NCI-H526 (cell line): ENCODE results near the gene SPATS2L.
"Not testable (repeated sequence)": the region's sequence is repeated elsewhere in the genome, so short reads cannot be mapped to it uniquely, and the experiment has no call there.

Source experiments
- DNase-seq, 2 experiments: peaks; one replicate each; lab custom pipeline; 2025; lab: John Stamatoyannopoulos, UW

SPATS2L gene

GRCh38 chr2:200320344-200320743, 13.9 kb downstream of the SPATS2L start:
- peak; percentile 35 to 58 for DNase-seq

- peak in 1 of 2 experiments; percentile 28 for DNase-seq
Measured at GRCh38 chr2:200320991-200321390, 14.5 kb downstream of the SPATS2L start.

DNA sequence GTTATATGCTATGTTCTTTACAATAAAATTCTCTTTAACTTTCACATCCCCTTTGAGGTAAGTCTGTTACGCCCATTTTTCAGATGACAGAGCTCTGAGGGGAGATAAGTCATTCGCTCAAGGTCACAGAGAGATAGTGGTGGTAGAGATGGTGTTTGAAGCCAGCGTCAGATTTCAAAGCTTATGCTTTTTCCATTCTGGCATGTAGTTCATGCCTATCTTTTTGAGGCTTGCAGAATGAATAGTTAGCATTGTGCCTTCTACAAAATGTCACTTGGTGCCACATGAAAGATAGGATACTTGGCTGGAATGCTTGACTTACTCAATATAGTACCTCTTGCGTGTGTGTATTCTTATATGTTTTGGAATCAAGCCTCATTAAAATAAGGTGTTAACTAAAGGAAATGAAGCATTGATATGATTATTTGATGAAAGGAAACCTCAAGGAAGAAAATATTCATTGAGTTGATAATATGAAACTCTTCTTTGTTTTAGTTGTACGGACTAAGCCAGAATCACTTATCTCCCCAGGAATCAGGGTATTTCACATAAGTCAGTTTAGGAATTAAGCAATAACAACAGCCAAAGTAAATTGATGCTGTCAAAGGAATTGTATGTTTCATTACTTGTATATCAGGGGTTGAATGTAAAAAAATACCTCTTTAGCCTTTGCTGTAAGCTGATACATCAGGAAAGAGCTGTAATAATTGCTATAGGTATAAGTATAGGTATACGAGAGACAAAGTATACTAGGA, 15.5 kb downstream of the SPATS2L start:
- no peak for DNase-seq

- DNase-seq, result peak in 1 of 2 experiments; percentile 27
Measured at GRCh38 chr2:200322607-200323006, 16.1 kb downstream of the SPATS2L start.

GRCh38 chr2:200324362-200324761, 17.9 kb downstream of the SPATS2L start:
- DNase-seq, result no peak

- DNase-seq, result no peak
Measured at GRCh38 chr2:200329384-200329783, 22.9 kb downstream of the SPATS2L start.

DNA sequence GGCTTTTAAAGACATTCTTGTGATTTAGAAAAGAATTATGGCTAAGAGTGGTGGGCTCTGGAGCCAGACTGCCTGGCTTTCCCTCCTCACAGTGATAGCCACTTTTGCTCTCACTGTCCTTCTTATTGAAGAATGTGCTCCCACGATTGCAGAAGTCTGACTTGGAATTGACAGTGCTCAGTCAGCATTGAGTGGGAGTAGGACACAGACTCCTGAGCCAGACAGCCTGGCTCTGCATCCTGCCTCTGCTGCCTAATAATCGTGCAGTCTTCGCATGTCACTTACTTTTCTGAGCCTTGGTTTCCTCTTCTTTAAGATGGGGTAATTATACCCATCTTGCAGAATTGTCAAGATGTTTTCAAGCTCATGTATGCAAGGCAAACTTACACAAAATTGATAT, 23.3 kb downstream of the SPATS2L start:
- no peak for DNase-seq

- no peak for DNase-seq
Measured at GRCh38 chr2:200330351-200331060, 24.0 kb downstream of the SPATS2L start.

DNA sequence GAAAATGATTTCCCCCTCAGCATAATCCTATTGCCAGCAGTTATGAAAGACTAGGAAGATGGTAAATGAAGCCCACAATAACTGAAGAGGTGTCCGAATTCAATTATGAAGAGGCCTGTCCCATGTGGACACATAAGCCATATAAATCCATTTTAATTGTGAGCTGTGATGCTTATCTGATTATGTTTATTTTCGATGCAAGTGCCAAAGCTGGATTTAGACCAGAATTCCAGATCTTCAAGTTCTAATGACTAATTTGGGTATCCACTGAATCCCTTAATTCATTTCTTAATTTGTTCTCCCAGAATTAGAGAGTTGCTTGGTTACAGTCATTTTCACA, 24.5 kb downstream of the SPATS2L start:
- DNase-seq, result no peak

GRCh38 chr2:200335657-200336056, 29.2 kb downstream of the SPATS2L start:
- DNase-seq, result no peak

DNA sequence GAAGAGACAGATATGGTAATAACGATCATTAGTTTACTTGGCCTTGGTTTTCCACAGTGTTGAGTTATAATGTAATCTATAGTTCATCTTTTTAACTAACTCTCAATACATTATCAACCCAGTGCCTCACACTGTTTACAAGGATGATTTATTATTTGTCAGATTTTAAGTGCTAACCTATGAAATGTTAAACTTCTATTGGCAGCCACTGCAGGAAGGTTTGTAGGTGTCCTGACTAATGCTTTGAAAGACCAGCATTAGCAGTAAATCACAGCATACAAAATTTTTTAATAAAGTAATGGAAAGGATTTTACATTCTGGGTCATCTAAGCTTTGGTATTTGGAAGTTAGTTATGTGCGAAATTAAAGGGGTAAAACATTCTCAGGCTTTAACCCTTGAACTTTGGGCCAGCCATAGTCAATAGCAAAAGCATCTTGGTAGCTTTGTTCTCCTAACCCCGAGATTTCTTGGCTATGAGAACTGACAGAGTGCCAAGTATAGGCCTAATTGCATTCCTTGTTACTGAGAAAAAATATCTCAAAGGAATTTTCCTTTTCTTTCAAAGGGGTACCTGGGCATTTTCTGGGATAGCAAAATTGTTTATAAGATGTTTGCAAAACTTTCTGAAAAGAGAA, 30.6 kb downstream of the SPATS2L start:
- DNase-seq, result no peak

DNA sequence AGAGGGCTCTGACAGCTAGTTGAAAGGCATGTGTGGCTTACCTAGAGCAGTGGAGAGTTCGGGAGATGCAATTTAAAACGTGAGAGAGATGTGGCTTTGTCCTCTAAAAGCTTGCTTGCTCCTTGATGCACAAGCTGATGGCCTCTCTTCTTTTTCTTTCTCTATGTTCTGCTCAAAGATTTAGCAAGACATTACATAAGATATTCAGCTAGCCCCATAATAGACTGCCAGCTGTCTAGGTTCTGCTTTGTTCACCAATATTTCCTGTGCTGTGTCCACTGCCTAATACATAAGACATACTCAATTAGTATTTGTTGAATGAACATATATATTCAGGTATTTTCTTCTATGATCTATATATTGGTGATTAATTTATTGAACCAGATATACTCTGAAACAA, 31.1 kb downstream of the SPATS2L start:
- DNase-seq, result no peak

GRCh38 chr2:200338692-200339091, 32.2 kb downstream of the SPATS2L start:
- DNase-seq, result no peak

DNA sequence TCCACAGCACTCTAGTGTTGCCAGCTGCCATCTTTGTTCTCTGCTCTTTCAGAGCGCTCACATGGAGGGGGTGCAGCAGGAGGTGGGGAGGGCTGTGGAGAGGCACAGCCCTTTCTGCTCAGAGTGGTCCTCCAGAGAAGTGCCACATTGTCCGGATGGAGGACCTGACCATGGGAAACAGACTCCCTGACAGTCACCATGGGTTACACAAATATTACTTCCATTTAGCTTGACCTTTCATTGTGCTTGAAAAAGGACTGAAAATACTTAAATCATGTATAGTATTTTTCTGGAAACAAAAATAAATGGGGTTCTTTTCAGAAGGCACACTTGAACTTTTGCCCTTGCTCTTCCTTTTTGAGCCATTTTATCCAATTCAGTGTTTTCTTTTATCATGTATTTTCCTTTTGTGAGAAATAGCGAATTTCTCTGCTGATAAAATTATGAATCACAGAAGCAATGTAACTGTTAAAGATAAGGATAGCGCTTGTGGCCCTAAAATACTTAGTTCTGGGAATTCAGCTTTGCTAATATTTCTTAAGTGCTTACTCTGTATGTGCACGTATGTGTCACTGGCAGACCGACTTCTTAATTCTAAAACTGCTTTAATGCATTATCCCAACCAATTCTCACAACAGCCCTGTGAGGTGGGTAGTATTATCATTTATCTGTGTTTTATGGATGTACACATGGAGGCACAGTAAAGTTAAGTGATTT, 34.2 kb downstream of the SPATS2L start:
- no peak for DNase-seq

- no peak for DNase-seq
Measured at GRCh38 chr2:200341376-200341775, 34.9 kb downstream of the SPATS2L start.

DNA sequence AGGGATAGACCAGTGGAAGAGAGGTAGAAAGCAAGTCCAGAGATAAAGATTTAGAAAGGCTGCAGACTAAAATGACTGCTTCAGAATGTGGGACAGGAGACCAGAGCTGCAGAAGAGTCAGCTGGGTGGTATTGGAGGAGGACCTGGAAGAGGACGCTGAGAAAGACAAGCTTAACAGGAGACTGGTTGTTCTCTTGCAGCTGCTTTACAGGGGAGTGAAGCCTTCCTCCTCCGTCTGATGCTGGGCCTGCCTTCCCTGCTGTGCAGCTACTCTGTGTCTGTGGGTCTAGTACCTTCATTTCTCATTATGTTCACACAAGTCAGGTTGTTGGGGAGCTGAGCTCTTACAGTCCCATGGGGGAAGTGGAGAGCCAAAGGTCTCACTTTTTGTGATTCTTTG, 35.7 kb downstream of the SPATS2L start:
- no peak for DNase-seq

- DNase-seq, result no peak
Measured at GRCh38 chr2:200342654-200343053, 36.2 kb downstream of the SPATS2L start.

GRCh38 chr2:200344202-200344601, 37.7 kb downstream of the SPATS2L start:
- not testable (repeated sequence) for DNase-seq

DNA sequence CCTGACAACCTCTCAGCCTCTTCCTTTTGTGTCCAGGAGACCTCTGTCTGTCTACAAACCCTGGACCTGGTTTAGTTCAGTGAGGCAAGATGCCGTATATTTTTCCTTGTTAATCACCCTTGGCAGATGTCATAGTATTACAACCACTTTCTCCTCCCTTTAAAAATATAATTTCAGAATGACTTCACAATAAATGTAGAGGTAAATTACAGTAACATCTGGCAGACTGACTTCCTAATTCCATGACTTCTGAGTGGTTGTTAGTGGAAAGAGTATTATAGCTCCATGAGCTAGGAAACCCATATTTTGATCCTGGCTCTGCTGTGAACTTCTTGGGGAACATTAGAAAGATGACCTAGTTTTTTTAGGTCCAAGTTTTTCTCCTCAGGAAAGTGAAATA, 39.5 kb downstream of the SPATS2L start:
- no peak for DNase-seq

GRCh38 chr2:200347301-200347700, 40.8 kb downstream of the SPATS2L start:
- DNase-seq, result no peak

DNA sequence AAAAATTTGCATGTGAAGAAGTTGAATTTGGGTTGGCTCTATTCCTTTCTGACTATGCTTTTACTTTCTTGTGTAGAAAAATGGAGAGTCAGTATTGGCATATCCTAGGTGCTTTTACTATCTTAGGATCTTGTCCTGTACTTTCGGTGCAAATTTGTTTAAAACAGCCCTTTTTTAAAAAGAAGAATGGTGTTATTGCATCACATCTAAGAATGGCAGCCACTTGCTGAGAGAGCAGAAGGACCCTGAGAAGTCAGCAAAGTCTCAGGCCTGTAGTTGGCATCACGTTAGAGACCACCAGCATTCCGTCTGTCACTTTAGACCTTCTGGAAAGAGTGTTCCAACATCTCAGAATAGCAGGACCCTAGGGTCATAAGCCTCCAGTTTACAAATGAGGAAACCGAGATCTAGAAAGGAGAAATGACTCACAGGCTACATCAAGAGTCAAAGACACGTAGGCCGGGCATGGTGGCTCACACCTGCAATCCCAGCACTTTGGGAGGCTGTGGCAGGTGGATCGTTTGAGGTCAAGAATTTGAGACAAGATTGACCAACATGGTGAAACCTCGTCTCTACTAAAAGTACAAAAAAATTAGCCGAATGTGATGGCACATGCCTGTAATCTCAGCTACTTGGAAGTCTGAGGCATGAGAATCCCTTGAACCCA, 42.5 kb downstream of the SPATS2L start:
- no peak for DNase-seq

DNA sequence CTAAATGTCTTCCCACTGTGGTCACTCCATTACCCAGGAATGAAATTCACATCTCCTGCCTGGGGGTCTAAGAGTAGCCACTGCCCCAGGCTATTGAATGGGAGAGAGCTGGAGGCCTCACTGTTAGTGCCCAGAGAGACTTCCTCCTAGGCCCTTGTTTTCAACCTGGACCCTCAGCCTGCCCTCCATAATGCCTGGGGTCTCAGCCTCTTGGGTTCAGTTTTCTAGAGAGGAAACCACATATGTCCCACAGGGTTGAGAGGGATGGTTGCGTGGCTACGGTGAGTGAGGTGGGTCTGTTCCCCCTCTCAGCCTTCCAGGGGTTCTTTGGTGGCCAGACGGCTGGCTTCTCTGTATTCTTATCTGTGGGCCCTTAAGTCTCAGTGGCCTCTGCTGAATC, 43.4 kb downstream of the SPATS2L start:
- DNase-seq, result no peak
